RWPE2 (cell line): ENCODE measurements around the gene MARK3.

Experiments used
- ATAC-seq: fragments of 200-7000 bp; cut with Tn5 transposase; 3 replicates; pipeline ENCODE4 v1.9.1; 2021; ENCODE audit warnings: low read depth
- DNase-seq: peaks from one replicate; pipeline ENCODE4 v3.0.0-alpha.2; 2020; ENCODE audit warnings: low spot score
- H3K27ac ChIP-seq: fragments of 450-650 bp; 2 replicates; pipeline ENCODE4 v1.5.1; 2017; ENCODE audit warnings: mild to moderate bottlenecking; ENCODE audit not compliant: poor library complexity, severe bottlenecking
- H3K27me3 ChIP-seq: fragments of 250-450 bp; sonication (Bioruptor Pico); 2 replicates; pipeline ENCODE4 v1.5.1; 2021; ENCODE audit warnings: mild to moderate bottlenecking, moderate library complexity; ENCODE audit not compliant: insufficient read depth, poor library complexity, severe bottlenecking
- H3K36me3 ChIP-seq: fragments of 250-450 bp; sonication (Bioruptor Pico); 2 replicates; pipeline ENCODE4 v1.5.1; 2020; ENCODE audit warnings: low read depth, mild to moderate bottlenecking, moderate library complexity
- H3K4me1 ChIP-seq: fragments of 250-450 bp; sonication (Bioruptor Pico); 2 replicates; pipeline ENCODE4 v1.5.1; 2021; ENCODE audit warnings: mild to moderate bottlenecking, moderate library complexity; ENCODE audit not compliant: insufficient read depth, poor library complexity, severe bottlenecking
- H3K4me3 ChIP-seq: fragments of 250-450 bp; sonication (Bioruptor Pico); 2 replicates; pipeline ENCODE4 v1.5.1; 2021; ENCODE audit warnings: mild to moderate bottlenecking, moderate library complexity; ENCODE audit not compliant: severe bottlenecking
- H3K9me3 ChIP-seq: fragments of 250-450 bp; sonication (Bioruptor Pico); 2 replicates; pipeline ENCODE4 v1.5.1; 2021; ENCODE audit warnings: mild to moderate bottlenecking, moderate library complexity; ENCODE audit not compliant: severe bottlenecking
- TF ChIP-seq, protein P1 (sequence below): fragments of 450-650 bp; IDR thresholded peaks from one replicate; pipeline ENCODE4 v1.5.1; 2017; ENCODE audit warnings: mild to moderate bottlenecking, moderate library complexity; ENCODE audit not compliant: poor library complexity, severe bottlenecking

Gene MARK3

DNA sequence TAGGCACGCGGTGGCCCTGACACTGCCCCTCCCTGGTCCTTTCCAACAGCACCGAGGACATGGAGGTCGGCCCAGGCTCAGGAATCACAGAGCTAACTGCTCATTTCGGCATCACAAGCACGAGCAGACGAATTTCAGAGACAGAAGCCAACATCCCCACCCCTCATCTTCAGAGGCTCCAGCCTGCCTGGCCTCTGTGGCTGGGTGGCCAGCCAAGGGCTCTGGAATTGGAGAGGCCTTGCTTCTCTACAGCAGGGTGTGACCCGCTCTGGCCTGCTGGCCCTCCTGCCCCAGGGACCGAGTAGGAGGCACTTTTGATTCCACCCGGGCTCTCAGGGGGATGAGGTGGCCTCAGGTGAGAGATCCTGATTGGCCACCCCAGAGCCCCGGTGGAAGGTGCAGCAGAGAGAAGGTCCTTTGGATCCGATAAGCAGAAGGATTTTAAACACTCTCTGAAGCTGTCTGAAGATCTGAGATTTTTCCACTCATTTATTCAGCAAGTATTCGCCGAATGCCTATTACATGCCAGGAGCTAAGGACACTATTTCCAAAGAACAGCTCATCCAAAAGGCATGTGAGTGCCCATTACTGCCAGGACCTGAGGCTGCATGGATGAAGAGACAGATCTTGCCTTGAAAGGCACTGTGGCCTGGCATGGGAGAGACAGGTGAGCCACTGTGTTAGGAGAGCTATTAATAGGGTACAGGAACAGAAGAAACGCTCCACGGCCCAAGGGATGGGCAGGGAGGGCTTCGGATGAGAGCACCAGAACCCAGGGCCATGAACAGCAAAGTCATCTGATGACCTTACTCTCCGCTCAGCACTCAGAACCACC, 167.0 kb downstream of the MARK3 start:
- ATAC-seq (peak; percentile 81), DNase-seq (no peak)
- H3K27me3 ChIP-seq, result no peaks in the 10 kb centered on the region
- no peak overlapping the region for H3K4me3 ChIP-seq
- H3K4me1 ChIP-seq, result peaks cover 13% of the 10 kb centered on the region
- peaks cover 3% of the 10 kb centered on the region; the same call in 1 of the 2 replicates for H3K36me3 ChIP-seq
- TF ChIP-seq, protein P1, sequence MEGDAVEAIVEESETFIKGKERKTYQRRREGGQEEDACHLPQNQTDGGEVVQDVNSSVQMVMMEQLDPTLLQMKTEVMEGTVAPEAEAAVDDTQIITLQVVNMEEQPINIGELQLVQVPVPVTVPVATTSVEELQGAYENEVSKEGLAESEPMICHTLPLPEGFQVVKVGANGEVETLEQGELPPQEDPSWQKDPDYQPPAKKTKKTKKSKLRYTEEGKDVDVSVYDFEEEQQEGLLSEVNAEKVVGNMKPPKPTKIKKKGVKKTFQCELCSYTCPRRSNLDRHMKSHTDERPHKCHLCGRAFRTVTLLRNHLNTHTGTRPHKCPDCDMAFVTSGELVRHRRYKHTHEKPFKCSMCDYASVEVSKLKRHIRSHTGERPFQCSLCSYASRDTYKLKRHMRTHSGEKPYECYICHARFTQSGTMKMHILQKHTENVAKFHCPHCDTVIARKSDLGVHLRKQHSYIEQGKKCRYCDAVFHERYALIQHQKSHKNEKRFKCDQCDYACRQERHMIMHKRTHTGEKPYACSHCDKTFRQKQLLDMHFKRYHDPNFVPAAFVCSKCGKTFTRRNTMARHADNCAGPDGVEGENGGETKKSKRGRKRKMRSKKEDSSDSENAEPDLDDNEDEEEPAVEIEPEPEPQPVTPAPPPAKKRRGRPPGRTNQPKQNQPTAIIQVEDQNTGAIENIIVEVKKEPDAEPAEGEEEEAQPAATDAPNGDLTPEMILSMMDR, result no peak
- no peaks in the 10 kb centered on the region for H3K9me3 ChIP-seq
- H3K27ac ChIP-seq, result peak overlapping the region; percentile 50

DNA sequence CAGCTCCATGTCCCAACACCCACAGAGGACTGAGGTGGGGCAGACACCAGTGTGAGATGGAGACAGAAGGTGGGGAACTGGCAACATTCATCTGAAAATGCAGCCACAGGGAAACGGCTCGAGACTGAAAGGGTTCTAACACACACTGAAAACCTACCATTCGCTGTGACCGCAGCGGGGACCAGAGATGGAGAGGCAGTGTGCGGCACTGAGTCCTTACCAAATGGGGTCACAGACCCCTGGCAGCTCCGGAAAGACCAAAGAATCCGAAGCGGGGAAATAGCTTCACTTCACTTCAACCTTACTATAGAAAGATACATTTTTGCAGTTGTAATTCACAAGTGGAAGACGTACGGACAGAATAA, 167.6 kb downstream of the MARK3 start:
- Histone ChIP-seq H3K9me3 (no peaks in the 10 kb centered on the region), H3K4me1 (peaks cover 13% of the 10 kb centered on the region), H3K4me3 (no peak overlapping the region), H3K27me3 (no peaks in the 10 kb centered on the region), H3K36me3 (peaks cover 8% of the 10 kb centered on the region), H3K27ac (peak overlapping the region; percentile 50)
- DNase-seq (no peak), ATAC-seq (no peak)
- TF ChIP-seq, protein P1, result no peak
